GM12892 (cell line): ENCODE measurements around the gene ITGA7.

Source experiments
- DNase-seq: peaks from one replicate; pipeline ENCODE4 v3.0.0; 2011; ENCODE audit not compliant: insufficient read length
- FAIRE-seq: peaks from 2 replicates; lab custom pipeline; 2011; peaks lifted over from hg19 to GRCh38; lab: Jason Lieb, UNC
- POLR2A ChIP-seq: IDR thresholded peaks from 2 replicates; pipeline ENCODE4 v1.6.1; 2011; ENCODE audit warnings: low read depth, low read length, control low read depth
- POLR2AphosphoS5 ChIP-seq: IDR thresholded peaks from 2 replicates; pipeline ENCODE4 v1.6.1; 2011; ENCODE audit warnings: low read depth, low read length, control low read depth
- TAF1 ChIP-seq: IDR thresholded peaks from 2 replicates; pipeline ENCODE4 v1.6.1; 2011; ENCODE audit warnings: low read depth, mild to moderate bottlenecking, control low read depth, low read length, borderline replicate concordance

The ITGA7 gene

GRCh38 chr12:55741931-55742680 lies 34.4 kb upstream of the ITGA7 start:
- no peak for TF ChIP-seq POLR2A
- no peak for TF ChIP-seq POLR2AphosphoS5
- TF ChIP-seq TAF1, result no peak
- FAIRE-seq (no peak), DNase-seq (no peak)

- FAIRE-seq, result no peak
- DNase-seq, result no peak
- no peak for TF ChIP-seq POLR2A
- no peak for TF ChIP-seq POLR2AphosphoS5
- TF ChIP-seq TAF1, result no peak
Observed at GRCh38 chr12:55739025-55739378, 31.3 kb upstream of the ITGA7 start.

- TF ChIP-seq TAF1 (no peak), POLR2A (no peak), POLR2AphosphoS5 (no peak)
- FAIRE-seq (peak; percentile 84), DNase-seq (peak; percentile 65)
Observed at GRCh38 chr12:55738123-55739024, 30.7 kb upstream of the ITGA7 start.

GRCh38 chr12:55737581-55738122 lies 29.9 kb upstream of the ITGA7 start:
- no peak for DNase-seq
- TF ChIP-seq POLR2AphosphoS5 (no peak), TAF1 (no peak), POLR2A (no peak)
- no peak for FAIRE-seq

- FAIRE-seq, result peak; percentile 53
- no peak for TF ChIP-seq POLR2A
- no peak for TF ChIP-seq POLR2AphosphoS5
- no peak for TF ChIP-seq TAF1
- DNase-seq, result no peak
Observed at GRCh38 chr12:55736780-55737580, 29.3 kb upstream of the ITGA7 start.

- no peak for TF ChIP-seq POLR2A
- no peak for TF ChIP-seq TAF1
- no peak for TF ChIP-seq POLR2AphosphoS5
- DNase-seq (no peak), FAIRE-seq (no peak)
Observed at GRCh38 chr12:55736076-55736475, 28.4 kb upstream of the ITGA7 start.

- DNase-seq (no peak), FAIRE-seq (no peak)
- no peak for TF ChIP-seq POLR2AphosphoS5
- no peak for TF ChIP-seq POLR2A
- TF ChIP-seq TAF1, result no peak
Observed at GRCh38 chr12:55734595-55734994, 26.9 kb upstream of the ITGA7 start.

GRCh38 chr12:55733858-55734257 lies 26.2 kb upstream of the ITGA7 start:
- FAIRE-seq (no peak), DNase-seq (no peak)
- no peak for TF ChIP-seq TAF1
- TF ChIP-seq POLR2AphosphoS5, result no peak
- no peak for TF ChIP-seq POLR2A

- FAIRE-seq (no peak), DNase-seq (no peak)
- no peak for TF ChIP-seq POLR2AphosphoS5
- no peak for TF ChIP-seq POLR2A
- TF ChIP-seq TAF1, result no peak
Observed at GRCh38 chr12:55733021-55733555, 25.4 kb upstream of the ITGA7 start.

GRCh38 chr12:55732288-55732687 lies 24.6 kb upstream of the ITGA7 start:
- FAIRE-seq (no peak), DNase-seq (no peak)
- TF ChIP-seq POLR2A (no peak), POLR2AphosphoS5 (no peak), TAF1 (no peak)

GRCh38 chr12:55729819-55730818 lies 22.4 kb upstream of the ITGA7 start:
- DNase-seq (no peak), FAIRE-seq (no peak)
- TF ChIP-seq POLR2A, result peak; percentile 32; the same call in 1 of the 2 replicates
- 0 out of 2 replicates have a peak, but pooled peaks have one; percentile 2 for TF ChIP-seq POLR2AphosphoS5
- TF ChIP-seq TAF1, result no peak
